Left kidney (tissue), 8 donors: ENCODE measurements around the gene MRTFB. TPM values are rescaled to one million over a fixed set of nuclear protein-coding genes. Genes with fewer than 3 reads are reported as not detected.
A peak's percentile ranks its signal among the peaks of the same experiment; 100 is the strongest.
"Not testable (repeated sequence)": the region's sequence is repeated elsewhere in the genome, so short reads cannot be mapped to it uniquely, and the experiment has no call there.

Experiments used
- DNase-seq: peaks from one replicate; pipeline ENCODE4 v3.0.0-alpha.2; 2013
- long read RNA-seq, 8 donors: transcript quantifications; one replicate each; lab custom pipeline, GENCODE V29; 2026
- polyA plus RNA-seq: library from polyadenylated mRNA; unstranded; fragments of 120-200 nt; gene quantifications from one replicate; pipeline ENCODE4 v1.2.1, GENCODE V29; 2013; ENCODE audit not compliant: insufficient read length

The MRTFB gene, protein sequence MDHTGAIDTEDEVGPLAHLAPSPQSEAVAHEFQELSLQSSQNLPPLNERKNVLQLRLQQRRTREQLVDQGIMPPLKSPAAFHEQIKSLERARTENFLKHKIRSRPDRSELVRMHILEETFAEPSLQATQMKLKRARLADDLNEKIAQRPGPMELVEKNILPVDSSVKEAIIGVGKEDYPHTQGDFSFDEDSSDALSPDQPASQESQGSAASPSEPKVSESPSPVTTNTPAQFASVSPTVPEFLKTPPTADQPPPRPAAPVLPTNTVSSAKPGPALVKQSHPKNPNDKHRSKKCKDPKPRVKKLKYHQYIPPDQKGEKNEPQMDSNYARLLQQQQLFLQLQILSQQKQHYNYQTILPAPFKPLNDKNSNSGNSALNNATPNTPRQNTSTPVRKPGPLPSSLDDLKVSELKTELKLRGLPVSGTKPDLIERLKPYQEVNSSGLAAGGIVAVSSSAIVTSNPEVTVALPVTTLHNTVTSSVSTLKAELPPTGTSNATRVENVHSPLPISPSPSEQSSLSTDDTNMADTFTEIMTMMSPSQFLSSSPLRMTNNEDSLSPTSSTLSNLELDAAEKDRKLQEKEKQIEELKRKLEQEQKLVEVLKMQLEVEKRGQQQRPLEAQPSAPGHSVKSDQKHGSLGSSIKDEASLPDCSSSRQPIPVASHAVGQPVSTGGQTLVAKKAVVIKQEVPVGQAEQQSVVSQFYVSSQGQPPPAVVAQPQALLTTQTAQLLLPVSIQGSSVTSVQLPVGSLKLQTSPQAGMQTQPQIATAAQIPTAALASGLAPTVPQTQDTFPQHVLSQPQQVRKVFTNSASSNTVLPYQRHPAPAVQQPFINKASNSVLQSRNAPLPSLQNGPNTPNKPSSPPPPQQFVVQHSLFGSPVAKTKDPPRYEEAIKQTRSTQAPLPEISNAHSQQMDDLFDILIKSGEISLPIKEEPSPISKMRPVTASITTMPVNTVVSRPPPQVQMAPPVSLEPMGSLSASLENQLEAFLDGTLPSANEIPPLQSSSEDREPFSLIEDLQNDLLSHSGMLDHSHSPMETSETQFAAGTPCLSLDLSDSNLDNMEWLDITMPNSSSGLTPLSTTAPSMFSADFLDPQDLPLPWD
- 47.4 TPM for polyA plus RNA-seq
- long read RNA-seq, donor 1, full-length matches to known transcripts = 3 of 3 reads
- long read RNA-seq, donor 1, partial matches to known transcripts = 0 of 3 reads
- long read RNA-seq, donor 1, other reads (novel, unspliced or antisense) = 0 of 3 reads
- long read RNA-seq, donor 2, full-length matches to known transcripts = 1 of 1 reads
- long read RNA-seq, donor 2, partial matches to known transcripts = 0 of 1 reads
- long read RNA-seq, donor 2, other reads (novel, unspliced or antisense) = 0 of 1 reads
- long read RNA-seq, donor 3, full-length matches to known transcripts = 1 of 1 reads
- long read RNA-seq, donor 3, partial matches to known transcripts = 0 of 1 reads
- long read RNA-seq, donor 3, other reads (novel, unspliced or antisense) = 0 of 1 reads
- long read RNA-seq, donor 4 = 0 reads
- long read RNA-seq, donor 5, full-length matches to known transcripts = 2 of 2 reads
- long read RNA-seq, donor 5, partial matches to known transcripts = 0 of 2 reads
- long read RNA-seq, donor 5, other reads (novel, unspliced or antisense) = 0 of 2 reads
- long read RNA-seq, donor 6 = 0 reads
- long read RNA-seq, donor 7 = 0 reads
- long read RNA-seq, donor 8, full-length matches to known transcripts = 1 of 1 reads
- long read RNA-seq, donor 8, partial matches to known transcripts = 0 of 1 reads
- long read RNA-seq, donor 8, other reads (novel, unspliced or antisense) = 0 of 1 reads

DNA sequence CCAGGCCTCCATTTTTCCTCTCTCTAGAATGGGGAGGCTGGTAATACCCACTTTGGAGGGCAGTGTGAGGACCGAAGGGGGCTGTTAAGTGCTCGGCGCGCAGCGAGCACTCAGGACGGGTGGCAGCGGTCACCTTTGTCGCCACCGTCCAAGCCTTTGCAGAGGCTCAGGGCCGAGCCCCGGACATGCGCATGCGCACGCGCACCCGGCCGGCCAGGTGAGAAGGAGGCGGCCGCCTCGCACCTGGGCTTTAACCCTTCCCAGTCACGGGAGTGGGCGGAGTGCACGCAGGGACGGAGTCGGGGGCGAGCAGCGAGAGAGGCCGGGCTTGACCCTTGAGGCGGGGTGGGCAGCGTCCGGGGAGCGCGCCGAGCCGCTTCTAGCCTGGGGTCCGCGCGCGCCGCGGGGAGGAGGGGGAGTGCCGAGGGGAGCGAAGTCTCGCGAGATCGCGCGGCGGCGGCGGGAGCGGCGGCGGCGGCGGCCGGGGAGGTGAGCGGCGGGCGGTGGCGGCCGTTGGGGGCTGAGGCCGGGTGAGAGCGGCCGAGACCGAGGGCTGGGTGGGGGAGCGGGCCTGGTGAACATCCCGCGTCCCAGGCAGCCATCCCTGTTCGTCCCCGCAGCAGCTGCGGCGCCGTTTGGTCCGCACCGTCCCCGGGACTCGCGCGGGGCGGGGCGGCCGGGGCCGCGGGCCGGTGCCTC lies at the start of gene MRTFB:
Gene MRTFB (plus strand): TSS at position 443 of the 699 bp plus-strand sequence. CDS start 69,288 bp downstream, outside the sequence.
- peak; percentile 79 for DNase-seq

DNA sequence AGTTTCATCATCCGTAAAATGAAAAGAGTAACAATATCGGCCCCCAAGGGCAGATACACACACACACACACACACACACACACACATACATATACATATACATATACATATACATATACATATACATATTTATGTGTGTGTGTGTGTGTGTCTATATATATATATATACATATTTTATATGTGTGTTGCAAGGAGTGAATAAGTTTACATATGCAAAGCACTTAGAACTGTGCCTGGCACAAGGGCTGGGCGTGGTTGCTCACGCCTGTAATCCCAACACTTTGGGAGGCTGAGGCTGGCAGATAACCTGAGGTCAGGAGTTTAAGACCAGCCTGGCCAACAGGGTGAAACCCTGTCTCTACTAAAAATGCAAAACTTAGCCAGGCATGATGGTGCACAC lies 47.6 kb upstream of the MRTFB start:
- not testable (repeated sequence) for DNase-seq

DNA sequence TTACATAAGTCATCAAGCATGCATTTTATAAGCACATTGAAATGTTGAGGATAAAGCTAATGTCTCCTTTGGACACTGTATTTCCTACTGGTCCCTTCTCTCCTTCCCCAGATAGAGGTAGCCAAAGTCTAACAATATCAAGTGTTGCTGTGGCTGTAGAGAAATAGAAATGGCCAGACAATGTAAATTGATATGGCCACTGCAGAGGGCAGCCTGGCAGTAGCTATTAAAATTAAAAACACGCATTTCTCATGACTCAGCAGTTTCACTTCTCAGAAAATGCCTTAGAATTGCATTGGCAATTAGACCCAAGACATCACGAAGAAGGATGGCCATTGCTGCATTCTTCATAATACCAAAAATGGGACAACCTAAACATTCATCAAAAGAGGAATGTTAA lies 46.8 kb upstream of the MRTFB start:
- no peak for DNase-seq

DNA sequence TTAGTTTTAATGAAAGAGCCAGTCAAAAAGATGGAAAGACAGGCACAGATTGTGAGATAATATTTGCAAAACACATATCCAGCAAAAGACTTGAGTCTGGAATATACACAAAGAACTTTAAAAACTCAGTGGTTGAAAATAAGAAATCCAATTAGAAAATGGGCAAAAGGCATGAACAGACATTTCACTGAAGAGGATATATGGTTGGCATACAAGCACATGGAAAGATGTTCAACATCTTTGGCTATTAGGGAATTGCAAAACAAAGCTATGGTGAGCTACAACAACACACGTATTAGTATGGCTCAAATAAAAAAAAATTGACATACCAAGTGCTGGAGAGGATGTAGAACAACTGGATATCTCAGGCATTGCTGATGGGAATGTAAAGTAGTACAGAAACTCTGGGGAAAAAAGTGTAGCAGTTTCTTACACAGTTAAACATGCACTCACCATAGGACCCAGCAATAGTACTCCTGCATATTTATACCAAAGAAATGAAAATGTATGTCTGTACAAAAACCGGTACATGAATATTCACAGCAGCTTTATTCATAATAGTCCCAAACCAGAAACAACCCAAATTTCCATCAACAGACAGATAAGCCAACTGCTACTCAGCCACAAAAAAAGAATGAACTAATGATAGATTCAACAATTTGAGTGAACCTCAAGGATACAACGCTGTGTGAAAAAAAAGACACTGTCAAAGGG lies 44.4 kb upstream of the MRTFB start:
- DNase-seq = no peak

DNA sequence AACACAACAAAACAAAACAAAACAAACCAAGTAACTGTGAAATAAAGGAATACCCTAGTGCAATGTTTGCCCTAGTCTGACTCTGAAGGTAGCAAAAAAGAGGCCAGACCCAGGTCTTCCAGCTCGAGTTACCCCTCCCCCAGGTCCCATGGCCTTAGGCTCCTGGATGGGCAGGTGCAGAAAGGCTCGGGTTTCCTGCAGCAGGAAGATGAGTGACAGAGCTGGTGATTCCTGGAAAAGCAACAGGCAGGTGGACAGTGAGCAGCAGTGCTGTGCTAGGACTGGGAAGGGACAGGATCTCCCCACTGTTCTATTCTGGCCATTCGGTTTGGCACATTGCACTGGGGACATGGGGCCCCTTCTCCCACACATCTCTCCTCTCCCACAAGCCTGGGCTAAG lies 42.9 kb upstream of the MRTFB start:
- DNase-seq = no peak

DNA sequence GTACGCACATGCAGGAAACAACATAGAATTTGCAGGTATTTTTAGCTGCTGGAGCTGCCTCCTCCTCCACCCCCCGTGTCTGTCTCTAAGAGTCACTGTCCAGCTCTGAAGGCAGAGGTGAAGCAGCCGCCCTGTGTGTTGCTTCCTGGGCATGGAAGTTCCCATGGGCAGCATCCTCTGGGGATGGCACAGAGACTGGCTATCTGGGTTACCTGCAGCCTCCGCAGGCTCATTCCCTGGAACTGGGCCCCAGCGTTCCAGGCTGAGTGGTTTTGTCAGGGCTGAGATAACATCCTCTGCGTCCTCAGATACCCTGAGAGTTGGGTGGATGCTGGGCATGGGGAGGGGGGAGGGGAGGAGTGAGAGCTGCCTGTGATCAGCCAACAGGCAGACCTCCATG lies 41.5 kb upstream of the MRTFB start:
- no peak for DNase-seq

DNA sequence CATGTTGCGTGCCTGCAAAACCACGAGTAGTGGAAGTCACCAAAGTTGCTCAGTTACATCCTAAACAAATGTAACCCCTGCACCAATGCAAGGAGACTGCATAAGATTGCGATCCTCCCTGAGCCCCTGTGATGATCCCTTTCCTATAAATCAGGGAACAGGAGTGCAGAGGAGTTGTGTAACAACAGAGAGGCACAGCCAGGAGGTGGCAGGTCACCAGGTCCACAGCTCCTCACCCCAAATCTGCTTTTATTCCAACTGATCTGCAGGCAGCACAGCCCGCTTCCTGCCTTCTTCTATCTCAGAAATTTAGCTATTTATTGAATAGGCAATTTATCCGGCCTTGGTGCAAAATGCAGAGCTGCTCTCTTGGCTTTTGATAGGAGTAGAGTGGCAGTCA lies 36.0 kb upstream of the MRTFB start:
- no peak for DNase-seq

DNA sequence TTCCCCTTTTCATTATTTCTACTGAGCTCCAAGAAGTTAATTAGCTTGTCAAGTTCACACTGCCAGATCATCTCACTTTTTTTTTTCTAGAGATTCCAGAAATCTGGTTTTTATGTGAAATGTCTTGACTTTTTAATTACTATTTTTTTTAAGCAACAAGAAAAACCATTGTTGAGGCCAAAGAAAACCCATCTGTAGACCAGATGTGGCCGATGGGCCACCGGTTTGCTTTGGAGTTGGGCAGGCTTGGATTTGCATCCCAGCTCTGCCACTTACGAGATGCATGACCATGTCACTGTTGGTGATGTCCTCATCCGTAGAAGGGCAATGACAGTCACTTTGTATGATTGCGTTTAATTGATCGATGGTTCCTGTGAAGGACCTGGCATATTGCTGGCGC lies 34.2 kb upstream of the MRTFB start:
- no peak for DNase-seq

DNA sequence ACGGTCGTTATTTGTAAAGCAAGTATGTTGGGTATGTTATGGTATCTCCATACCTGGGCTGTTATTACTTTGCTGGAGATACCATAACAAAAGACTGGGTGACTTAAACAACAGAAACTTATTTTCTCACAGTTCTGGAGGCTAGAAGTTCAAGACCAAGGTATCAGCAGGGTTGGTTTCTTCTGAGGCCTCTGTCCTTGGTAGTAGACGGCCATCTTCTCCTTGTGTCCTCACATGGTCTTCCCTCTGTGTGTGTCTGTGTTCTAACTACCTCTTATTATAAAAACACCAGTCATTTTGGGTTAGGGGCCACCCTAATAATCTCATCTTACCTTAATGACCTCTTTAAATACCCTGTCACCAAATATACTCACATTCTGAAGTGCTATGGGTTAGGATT lies 33.2 kb upstream of the MRTFB start:
- DNase-seq = no peak

DNA sequence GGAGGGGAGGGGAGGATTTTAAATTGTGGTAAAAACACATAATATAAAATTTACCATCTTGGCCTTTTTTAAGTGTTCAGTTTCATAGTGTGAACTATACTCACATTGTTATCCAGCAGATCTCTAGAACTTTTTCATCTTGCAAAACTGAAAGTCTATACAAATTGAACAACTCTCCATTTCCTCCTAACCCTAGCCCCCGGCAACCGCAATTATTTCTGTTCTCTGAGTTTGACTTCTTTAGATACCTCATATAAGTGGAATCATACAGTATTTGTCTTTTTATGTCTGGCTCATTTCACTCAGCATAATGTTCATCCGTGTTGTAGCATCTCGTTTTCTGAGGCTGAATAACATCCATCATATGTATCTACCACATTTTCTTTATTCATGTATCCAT lies 30.0 kb upstream of the MRTFB start:
- DNase-seq = no peak

DNA sequence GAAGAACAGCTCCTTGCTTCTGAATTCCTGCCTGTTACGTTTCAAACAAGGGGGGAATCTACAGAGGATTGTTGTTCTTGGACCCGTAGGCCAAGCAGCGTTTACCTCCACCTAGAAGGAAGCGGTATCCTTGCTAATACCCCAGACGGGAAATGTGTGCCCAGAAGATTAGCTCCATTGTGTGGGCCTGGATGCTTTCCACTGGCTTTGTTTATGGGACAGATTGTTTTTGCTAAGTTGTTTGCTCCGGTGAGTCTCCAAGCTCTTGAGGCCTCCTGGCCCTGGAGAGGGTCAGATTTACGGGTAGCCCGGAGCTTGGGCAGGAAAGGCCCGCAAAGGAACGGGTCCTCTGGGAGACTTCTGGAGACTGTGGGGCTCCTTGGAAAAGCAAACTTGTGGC lies 28.4 kb upstream of the MRTFB start:
- no peak for DNase-seq

DNA sequence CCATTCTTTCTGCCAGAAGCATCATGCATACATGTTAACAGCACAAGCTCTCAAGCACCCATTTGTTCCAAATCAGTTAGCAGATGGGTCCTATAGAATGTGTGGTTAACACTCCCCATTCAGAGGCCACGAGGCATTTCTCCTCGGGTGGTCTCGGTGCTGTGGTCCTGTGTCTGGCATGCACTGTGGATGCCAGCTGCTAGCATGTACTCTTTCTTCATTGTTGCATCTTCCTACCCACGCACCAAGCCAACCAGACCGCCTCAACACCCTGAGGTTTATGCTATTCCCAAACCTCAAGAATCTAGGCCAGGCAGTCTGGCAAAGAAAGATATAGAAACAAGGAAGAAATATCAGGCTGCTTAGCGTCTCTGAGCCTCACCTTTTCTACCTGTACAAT lies 27.8 kb upstream of the MRTFB start:
- no peak for DNase-seq

DNA sequence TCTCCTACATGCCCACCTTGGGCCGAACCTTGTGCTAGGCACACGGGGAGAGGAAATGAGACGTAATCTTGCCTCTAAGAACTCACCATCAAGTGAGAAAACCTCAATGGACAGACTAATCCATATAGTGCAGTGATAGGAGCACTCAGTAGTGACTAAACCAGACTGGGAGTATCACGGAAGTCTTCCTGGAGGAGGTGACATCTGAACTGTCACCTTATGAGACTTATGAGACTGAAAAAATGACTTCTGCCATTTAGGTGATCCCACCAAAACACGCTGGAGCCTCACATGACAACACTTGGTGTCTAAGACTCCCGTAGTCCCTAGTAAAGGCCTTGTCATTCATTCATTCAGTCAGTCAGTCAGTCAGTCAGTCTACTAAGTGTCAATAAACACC lies 27.3 kb upstream of the MRTFB start:
- DNase-seq = no peak

DNA sequence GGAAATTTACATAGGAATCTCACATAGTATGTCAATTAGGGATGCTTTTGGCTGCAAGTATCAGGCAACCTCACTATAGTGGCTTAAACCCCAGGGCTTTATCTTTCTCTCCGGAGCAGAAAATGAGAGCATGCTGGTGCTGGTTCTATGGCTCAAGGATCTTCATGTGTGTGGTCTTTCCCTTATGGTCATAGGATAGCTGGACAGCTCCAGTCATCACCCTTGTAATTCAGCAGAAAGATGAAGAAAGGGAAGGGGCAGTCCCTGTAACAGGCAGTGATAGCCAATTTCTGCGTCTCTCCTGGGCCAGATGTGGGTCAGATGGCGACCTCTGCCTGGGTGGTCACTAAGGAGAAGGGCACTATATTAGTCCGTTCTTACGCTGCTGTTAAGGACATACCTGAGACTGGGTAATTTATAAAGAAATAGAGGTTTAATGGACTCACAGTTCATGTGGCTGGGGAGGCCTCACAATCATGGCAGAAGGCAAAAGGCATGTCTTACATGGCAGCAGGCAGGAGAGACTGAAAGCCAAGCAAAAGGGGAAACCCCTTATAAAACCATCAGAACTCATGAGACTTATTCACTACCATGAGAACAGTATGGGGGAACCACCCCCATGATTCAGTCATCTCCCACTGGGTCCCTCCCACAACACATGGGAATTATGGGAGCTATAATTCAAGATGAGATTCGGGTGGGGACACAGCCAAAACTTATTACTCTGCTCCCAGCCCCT lies 23.8 kb upstream of the MRTFB start:
- DNase-seq = not testable (repeated sequence)

DNA sequence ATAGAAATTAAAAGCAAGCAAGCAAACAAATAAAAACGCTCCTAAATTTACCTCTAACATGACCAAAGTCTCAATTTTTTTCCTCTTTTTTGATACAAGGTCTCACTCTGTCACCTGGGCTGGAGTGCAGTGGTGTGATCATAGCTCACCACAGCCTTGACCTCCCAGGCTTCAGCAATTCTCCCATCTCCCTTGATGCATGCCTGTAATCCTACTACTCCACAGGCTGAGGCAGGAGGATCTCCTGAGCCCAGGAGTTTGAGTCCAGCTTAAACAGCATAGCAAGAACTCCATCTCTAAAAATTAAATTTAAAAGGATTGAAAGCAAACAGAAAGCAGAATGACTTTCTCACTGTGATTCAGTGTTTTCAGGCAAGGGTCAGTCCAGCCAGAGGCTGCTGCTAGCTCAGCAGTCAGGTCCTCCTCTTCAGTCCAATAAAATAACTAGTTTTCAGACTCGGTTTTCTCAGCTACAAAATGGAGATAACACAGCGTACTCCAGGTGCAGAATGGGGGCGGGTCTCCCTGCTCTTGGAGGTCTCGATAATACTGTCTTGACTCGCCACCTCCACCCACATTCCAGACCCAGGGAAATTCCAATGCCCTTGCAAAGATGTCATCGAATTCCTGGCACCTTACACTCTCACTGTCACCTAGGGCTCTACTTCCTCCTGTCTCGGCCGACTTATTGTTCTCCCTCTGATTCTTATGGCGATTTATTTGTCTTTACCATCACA lies 20.7 kb upstream of the MRTFB start:
- DNase-seq = no peak

DNA sequence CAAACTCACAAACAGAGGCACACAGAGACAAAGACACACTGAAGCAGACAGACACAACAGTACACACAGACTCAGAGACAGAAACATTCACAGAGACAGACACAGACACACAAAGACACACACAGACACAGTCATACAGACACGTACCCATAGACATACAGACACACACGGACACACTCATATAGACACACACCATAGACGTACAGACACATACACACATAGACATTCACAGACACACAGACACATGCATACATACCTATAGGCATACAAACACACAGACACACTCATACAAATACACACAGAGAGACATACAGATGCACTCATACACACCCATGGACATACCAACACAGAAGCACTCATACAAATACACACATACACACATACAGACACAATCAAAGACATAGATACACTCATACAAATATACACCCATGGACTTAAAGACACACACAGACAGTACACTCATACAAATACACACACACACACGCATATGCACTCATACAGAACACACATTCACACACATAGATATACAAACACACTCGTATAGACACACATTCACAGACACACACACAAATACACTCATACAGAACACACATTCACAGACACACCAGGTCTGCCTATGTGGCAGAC lies 19.9 kb upstream of the MRTFB start:
- DNase-seq = no peak

DNA sequence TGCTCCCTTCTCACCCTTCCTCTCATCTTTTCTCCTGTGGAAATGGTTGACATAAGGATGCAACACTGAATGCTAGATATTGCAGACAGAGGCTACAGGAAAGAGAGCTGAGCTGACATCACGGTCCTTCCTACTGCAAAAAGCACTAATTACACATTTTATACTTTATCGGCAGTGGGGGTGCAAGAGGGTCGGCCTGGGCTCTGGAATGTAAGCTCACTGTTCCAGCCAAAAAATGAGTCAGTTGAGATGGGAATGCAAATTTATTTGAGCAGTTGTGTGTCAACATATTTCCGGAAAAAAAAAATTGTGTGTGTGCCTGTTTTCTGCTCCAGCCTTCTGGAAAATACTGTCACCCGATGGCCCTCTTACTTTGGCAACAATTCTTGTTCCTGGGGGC lies 14.1 kb upstream of the MRTFB start:
- DNase-seq = no peak

DNA sequence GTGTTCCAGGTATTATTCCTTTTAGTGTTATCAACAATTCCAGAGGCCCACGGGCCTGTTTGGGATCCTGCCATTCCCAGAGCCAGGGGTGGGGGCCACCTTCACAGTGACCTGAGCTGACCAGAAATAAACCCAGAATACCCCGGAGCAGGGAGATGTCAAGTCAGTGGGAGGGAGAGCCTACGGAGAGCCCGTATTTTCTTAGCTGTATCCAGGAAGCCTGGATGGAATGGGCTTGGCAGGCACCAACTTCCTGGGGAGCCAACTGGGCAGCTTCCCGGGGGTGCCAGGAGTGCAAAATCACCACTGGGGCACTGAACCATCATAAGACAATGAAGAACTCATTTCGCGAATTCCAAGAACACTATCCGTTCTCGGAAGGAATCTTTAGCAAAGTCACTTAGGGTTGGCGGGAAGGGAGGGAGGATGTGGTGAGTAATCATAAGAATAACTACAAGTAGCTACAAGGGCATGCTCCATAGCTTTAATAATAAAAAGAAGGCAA lies 13.2 kb upstream of the MRTFB start:
- DNase-seq = no peak
